HG03280 (cell line): ENCODE data around the gene ISCU.

ENCODE experiments used
- ATAC-seq: cut with Tn5 transposase; IDR thresholded peaks from one replicate; pipeline ENCODE4 v1.9.1; 2021; ENCODE audit warnings: mild to moderate bottlenecking, moderate library complexity; ENCODE audit not compliant: unreplicated experiment

Gene ISCU

DNA sequence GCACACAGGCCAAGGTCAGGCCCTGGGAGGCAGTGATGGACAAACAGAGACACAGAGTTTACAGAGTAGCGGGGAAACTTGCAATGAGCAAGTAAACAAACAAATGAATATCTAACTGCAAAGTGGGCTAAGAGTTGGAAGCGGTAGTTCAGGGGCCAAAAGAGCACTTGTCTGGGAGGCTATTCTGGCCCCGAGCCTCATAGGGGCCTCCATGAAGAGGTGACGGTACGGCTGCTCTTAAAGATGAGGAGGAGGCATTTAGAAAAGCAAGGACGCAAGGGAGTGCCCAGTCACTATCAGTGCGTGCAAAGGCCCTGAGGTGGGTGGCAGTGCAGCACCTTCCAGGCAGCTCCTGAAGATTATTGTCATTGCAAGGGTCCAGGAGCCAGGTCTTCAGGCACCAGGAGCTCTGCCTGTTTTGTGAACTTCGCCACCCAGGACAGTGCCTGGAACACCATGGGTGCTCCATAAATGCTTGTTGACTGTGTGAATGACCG is 39.9 kb downstream of the ISCU start:
- no peak for ATAC-seq

GRCh38 chr12:108602976-108603704 is 40.7 kb downstream of the ISCU start:
- ATAC-seq: no peak

GRCh38 chr12:108603743-108604142 is 41.3 kb downstream of the ISCU start:
- no peak for ATAC-seq

GRCh38 chr12:108604208-108604941 is 42.0 kb downstream of the ISCU start:
- no peak for ATAC-seq

DNA sequence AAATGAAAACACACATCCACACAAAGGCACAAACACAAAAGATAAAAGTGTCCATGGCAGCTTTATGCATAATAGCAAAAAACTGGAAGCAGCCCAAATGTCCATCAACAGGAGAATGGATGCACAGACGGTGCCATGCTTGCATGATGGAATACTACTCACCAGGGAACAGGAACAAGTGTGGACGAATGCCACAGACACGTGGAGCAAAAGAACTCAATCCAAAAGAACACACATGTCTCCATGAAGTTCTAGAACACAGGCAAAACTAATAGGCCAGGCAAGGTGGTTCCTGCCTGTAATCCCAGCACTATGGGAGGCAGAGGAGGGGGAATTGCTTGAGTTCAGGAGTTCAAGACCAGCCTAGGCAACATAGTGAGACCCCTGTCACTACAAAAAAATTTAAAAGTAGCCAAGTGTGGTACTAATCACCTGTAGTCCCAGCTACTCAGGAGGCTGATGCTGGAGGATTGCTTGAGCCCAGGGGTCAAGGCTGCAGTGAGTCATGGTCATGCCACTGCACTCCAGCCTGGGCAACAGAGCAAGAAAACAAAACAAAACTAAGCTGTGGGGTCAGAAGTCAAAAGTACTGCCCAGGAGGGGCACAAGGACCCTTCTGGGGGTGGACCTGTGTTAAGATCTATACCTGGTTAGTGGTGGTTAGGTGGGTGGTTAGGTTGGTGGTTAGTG is 42.7 kb downstream of the ISCU start:
- ATAC-seq: no peak

DNA sequence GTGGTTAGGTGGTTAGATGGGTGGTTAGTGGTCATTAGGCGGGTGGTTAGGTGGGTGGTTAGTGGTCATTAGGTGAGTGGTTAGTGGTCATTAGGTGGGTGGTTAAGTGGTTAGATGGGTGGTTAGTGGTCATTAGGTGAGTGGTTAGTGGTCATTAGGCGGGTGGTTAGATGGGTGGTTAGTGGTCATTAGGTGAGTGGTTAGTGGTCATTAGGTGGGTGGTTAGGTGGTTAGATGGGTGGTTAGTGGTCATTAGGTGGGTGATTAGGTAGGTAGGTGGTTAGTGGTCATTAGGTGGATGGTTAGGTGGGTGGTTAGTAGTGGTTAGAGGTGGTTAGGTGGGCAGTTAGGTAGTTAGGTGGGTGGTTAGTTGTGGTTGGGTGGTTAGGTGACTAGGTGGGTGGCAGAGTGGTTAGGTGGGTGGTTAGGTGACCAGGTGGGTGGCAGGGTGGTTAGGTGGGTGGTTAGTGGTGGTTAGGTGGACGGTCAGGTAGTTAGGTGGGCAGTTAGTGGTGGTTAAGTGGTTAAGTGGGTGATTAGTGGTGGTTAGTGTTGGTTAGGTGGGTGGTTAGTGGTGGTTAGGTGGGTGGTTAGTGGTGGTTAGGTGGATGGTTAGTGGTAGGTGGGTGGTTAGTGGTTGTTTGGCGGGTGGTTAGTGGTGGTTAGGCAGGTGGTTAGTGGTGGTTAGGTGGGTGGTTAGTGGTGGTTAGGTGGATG is 43.5 kb downstream of the ISCU start:
- ATAC-seq: no peak

GRCh38 chr12:108606492-108606891 is 44.1 kb downstream of the ISCU start:
- no peak for ATAC-seq

DNA sequence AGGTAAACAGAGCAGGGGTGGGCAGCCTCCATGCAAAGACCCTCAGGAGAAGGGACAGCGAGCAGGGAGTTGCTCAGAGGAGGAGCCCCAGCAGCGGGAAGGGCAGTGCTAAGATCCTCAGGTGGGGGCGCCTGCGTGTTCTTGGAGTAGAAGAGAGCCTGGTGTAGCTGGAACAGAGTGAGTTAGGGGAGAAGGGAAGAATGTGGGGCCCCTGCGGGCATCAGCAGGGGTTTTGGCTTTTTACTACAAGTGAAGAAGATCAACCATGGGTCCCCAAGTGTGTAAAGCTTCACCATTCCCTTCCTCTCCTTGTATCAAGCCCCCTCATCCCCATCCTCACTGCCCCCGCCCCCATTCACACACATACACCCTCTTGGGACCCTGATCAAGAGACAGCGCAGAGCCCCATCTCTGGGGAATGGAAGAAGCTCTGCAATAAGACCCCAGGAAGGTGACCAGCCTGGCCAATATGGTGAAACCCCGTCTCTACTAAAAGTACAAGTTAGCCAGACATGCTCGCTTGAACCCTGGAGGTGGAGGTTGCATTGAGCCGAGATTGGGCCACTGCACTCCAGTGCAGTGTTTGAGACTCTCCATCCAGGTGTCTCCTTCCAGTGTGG is 45.7 kb downstream of the ISCU start:
- no peak for ATAC-seq

- ATAC-seq: no peak
These were observed 46.2 kb downstream of the ISCU start for GRCh38 chr12:108608616-108609015.

- no peak for ATAC-seq
These were observed 47.3 kb downstream of the ISCU start for GRCh38 chr12:108609537-108610335.

DNA sequence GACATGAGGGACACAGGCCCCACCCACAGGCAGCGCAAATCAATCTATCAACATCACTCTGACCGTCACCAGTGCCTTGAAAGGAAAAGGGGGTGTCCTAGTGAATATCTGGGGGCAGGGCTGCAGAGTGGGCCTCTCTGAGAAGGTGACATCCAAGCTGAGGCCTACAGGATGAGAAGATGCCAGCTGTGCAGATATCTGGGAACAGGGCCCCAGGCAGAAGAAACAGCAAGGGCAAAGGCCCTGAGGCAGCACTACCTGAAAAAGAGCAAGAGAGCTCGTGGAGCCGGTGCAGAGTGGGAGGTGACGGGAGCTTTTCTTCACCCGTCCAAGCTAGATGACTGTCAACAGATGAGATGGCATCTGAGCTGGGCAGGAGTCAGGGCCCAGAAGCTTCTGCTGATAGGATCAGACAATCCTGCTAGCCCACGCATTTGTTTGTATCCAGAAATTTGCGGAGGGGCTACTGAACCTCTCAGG is 48.0 kb downstream of the ISCU start:
- no peak for ATAC-seq

GRCh38 chr12:108610856-108611605 is 48.6 kb downstream of the ISCU start:
- no peak for ATAC-seq

GRCh38 chr12:108611884-108612415 is 49.6 kb downstream of the ISCU start:
- no peak for ATAC-seq

DNA sequence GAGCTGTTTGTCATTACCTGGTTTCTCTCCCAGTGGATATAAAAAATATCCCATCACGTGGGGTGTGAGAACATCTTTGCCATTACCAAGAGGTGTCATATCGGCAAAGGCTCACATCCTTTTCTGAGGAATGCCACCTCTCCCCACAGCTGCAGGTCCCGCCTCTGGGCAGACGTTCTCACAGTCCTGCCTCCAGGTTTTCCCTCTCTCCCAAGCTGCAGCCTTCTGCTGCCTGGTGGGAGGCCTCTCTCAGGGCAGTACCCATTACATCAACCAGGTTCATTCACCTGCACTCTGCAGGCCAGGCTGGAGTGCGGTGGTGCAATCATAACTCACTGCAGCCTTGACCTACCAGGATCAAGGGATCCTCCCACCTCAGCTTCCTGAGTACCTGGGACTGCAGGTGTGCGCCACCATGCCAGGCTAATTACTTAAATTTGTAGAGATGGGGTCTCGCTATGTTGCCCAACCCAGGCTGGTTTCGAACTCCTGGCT is 50.4 kb downstream of the ISCU start:
- no peak for ATAC-seq

DNA sequence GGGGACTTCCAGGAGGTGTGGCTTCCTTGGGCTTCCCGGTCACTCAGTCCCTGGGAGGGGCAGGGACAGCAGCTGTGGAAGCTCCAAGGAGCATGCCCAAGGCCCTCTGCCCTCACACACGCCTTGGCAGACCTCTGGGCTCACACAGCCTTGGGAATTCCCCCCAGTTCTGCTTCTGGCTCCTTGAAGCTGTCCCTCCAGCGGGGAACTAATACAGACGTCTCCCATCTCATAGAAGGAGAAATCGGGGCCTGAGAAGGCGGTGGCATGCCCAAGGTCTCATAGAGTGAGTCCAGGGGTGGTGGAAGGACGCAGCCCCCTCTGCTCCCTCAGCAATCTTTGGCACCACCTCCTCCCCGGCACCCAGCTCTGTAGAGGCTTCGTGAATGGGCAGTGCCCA is 51.2 kb downstream of the ISCU start:
- no peak for ATAC-seq

DNA sequence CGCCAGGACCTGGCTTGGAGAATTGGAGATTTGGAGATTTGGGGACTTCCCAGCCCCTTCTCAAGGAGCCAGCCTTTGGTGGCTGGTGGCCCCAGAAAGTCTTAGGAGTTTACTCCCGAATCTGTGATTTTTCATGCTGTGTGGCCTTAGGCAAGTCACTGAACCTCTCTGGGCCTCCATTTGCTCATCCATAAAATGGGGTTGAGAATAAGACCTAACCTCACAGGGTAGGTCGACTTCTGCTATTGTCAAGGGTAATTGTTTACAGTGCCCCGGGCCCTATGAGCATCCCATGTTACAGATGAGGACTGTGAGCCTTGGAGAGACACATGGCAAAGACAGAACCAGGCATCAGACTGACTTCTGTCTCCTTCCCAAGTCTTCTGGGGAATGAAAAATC is 51.6 kb downstream of the ISCU start:
- ATAC-seq: no peak

DNA sequence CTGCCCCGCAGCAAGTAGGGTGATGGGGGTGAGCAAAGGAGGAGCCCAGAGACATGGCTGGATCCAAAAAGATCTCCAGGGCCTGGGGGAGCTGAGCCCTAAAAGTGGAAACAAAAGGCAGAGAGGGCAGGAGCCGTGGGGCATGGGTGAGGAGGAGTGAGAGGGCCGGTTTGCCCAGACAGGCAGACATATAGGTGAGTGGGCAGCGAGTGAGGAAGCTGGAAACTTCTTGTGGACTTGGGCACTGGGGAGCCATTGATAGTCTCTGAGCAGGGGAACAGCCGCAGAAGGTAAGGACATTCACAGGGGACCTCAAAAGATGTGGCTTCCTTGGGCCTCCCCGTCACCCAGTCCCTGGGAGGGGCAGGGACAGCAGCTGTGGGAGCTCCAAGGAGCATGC is 52.2 kb downstream of the ISCU start:
- ATAC-seq: no peak

DNA sequence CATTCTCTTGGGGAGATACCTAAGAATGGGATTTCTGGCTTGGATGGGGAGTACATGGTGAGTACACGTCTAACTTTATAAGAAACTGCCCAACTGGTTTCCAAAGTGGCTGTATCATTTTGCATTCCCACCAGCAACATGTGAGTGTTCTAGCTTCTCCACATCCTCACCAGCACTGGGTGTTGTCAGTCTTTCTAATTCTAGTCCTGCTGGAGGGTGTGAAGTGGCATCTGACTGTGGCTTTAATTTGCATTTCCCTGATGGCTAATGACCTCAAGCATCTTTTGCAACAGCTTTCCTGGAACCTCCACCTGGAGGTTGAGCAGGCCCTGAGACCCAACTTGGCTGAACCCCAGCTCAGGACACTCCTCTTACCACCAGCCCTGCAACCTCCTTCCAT is 53.5 kb downstream of the ISCU start:
- no peak for ATAC-seq

- no peak for ATAC-seq
These were observed 54.0 kb downstream of the ISCU start for GRCh38 chr12:108616359-108616758.
